ENCODE results near the gene ZNF143. TPM values are rescaled to one million over a fixed set of nuclear protein-coding genes. Genes with fewer than 3 reads are reported as not detected.
"Not testable (repeated sequence)": the region's sequence is repeated elsewhere in the genome, so short reads cannot be mapped to it uniquely, and the experiment has no call there.

Gene ZNF143
- total RNA-seq, 6 experiments from 2014 or later = 17.5 to 23.0 (median 20.7) TPM

- Mint-ChIP-seq H3K36me3 (ENCODE audit: low read depth) (peaks cover 5% of the 10 kb centered on the region), H3K27me3 (ENCODE audit: insufficient read depth) (no peaks in the 10 kb centered on the region), H3K4me3 (no peak overlapping the region), H3K9me3 (no peaks in the 10 kb centered on the region), H3K4me1 (ENCODE audit: low read depth) (peaks cover 37% of the 10 kb centered on the region), H3K27ac (no peak overlapping the region)
- TF ChIP-seq, protein P1, sequence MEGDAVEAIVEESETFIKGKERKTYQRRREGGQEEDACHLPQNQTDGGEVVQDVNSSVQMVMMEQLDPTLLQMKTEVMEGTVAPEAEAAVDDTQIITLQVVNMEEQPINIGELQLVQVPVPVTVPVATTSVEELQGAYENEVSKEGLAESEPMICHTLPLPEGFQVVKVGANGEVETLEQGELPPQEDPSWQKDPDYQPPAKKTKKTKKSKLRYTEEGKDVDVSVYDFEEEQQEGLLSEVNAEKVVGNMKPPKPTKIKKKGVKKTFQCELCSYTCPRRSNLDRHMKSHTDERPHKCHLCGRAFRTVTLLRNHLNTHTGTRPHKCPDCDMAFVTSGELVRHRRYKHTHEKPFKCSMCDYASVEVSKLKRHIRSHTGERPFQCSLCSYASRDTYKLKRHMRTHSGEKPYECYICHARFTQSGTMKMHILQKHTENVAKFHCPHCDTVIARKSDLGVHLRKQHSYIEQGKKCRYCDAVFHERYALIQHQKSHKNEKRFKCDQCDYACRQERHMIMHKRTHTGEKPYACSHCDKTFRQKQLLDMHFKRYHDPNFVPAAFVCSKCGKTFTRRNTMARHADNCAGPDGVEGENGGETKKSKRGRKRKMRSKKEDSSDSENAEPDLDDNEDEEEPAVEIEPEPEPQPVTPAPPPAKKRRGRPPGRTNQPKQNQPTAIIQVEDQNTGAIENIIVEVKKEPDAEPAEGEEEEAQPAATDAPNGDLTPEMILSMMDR (IDR thresholded peaks at IDR 0.05) = peak; percentile 98
- DNase-seq = peak; percentile 67
Measured at GRCh38 chr11:9506489-9507276, 45.9 kb downstream of the ZNF143 start.

DNA sequence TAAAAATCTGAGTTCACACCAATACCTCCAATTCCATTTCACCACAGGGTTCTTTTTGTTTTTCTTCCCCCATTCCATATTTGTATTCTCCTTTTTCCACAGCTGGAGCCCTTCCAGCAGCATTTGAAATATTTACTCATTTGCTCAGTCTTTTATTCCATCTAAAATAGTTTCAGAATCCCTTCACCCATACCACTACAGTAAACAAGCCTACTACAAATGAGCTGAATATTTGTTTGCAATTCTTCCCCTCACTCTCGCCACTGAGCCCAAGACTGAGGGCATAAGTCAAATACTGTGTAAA is 46.4 kb downstream of the ZNF143 start:
- Mint-ChIP-seq H3K27me3 (ENCODE audit: insufficient read depth) (no peaks in the 10 kb centered on the region), H3K4me1 (ENCODE audit: low read depth) (peaks cover 42% of the 10 kb centered on the region), H3K27ac (peak overlapping the region; percentile 26; the same call in 1 of the 2 replicates), H3K36me3 (ENCODE audit: low read depth) (peaks cover 5% of the 10 kb centered on the region), H3K9me3 (no peaks in the 10 kb centered on the region), H3K4me3 (no peak overlapping the region)
- DNase-seq = no peak
- TF ChIP-seq, protein P1 (IDR thresholded peaks at IDR 0.05) = no peak

DNA sequence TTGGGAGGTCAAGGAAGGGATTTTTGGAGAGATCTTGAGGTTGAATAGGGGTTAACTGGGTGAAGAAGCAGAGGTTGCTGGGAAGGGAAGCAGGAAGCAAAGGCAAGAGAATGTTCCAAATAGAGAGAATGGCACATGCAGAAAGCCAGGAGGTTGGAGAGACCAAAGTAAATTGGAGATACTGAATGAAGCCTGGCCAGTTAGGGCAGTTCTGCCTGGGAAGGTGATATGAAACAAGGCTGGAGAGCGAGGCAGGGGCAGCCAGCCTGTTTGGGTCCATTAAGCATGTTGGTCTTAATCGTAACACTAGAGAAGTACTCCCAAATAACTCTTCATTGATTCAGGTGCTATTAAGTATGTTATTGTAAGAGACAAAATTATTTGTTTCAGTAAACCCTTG is 48.2 kb downstream of the ZNF143 start:
- peaks cover 56% of the 10 kb centered on the region for H3K4me1 Mint-ChIP-seq (ENCODE audit: low read depth)
- no peaks in the 10 kb centered on the region for H3K27me3 Mint-ChIP-seq (ENCODE audit: insufficient read depth)
- peaks cover 19% of the 10 kb centered on the region for H3K36me3 Mint-ChIP-seq (ENCODE audit: low read depth)
- H3K27ac Mint-ChIP-seq = no peak overlapping the region
- TF ChIP-seq, protein P1 (IDR thresholded peaks at IDR 0.05) = no peak
- H3K4me3 Mint-ChIP-seq = no peak overlapping the region
- H3K9me3 Mint-ChIP-seq = no peaks in the 10 kb centered on the region
- no peak for DNase-seq

DNA sequence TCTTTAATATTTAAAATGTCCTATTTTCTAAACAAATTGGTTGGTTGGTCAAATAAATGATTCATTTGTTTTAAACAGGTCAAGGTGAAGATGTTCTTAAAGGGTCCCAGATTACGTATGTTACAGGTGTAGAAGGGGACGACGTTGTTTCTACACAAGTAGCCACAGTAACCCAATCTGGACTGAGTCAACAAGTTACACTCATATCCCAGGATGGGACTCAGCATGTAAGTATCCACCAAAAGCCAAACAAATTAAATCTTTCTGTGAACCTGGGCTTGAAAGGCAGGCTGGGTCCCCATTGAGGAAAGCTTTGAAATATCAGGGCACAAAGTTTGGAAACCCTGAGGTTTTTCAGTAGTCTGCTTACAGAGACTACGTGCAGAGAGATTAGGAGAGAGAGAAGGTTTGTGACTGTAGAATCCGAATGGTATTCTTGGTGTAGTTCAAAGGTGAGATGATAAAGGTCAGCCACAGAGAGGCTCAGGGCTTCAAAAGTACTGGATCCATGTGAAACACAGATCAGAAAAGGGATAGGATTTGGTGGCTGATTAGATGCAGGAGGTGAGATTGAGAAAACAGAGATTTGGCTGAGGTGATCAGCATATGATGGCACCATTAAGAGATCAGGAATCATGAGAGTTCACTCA is 51.7 kb downstream of the ZNF143 start:
- peak overlapping the region; percentile 65 for H3K27ac Mint-ChIP-seq

GRCh38 chr11:9514576-9514975 is 53.8 kb downstream of the ZNF143 start:
- not testable (repeated sequence) for H3K4me3 Mint-ChIP-seq; H3K27me3 Mint-ChIP-seq (ENCODE audit: insufficient read depth); DNase-seq; H3K9me3 Mint-ChIP-seq
- Mint-ChIP-seq H3K27ac (peak overlapping the region; percentile 56), H3K36me3 (ENCODE audit: low read depth) (peaks cover 41% of the 10 kb centered on the region), H3K4me1 (ENCODE audit: low read depth) (peaks cover 42% of the 10 kb centered on the region)

More for the DNA sequence above, 51.7 kb downstream of the ZNF143 start:
- TF ChIP-seq, protein P1 (IDR thresholded peaks at IDR 0.05) = no peak
- peaks cover 41% of the 10 kb centered on the region for H3K36me3 Mint-ChIP-seq (ENCODE audit: low read depth)
- H3K4me1 Mint-ChIP-seq (ENCODE audit: low read depth) = peaks cover 56% of the 10 kb centered on the region
- no peaks in the 10 kb centered on the region for H3K27me3 Mint-ChIP-seq (ENCODE audit: insufficient read depth)
- DNase-seq = no peak
- H3K9me3 Mint-ChIP-seq = no peaks in the 10 kb centered on the region
- no peak overlapping the region for H3K4me3 Mint-ChIP-seq

GRCh38 chr11:9516113-9516512 is 55.3 kb downstream of the ZNF143 start:
- no peaks in the 10 kb centered on the region for H3K27me3 Mint-ChIP-seq (ENCODE audit: insufficient read depth)
- TF ChIP-seq, protein P1 (IDR thresholded peaks at IDR 0.05) = no peak
- no peak overlapping the region for H3K4me3 Mint-ChIP-seq
- peaks cover 37% of the 10 kb centered on the region for H3K36me3 Mint-ChIP-seq (ENCODE audit: low read depth)
- H3K4me1 Mint-ChIP-seq (ENCODE audit: low read depth) = peaks cover 32% of the 10 kb centered on the region
- DNase-seq = no peak
- H3K27ac Mint-ChIP-seq = no peak overlapping the region
- H3K9me3 Mint-ChIP-seq = no peaks in the 10 kb centered on the region
